MCF 10A (cell line): ENCODE results near the gene PARM1. TPM values are rescaled to one million over a fixed set of nuclear protein-coding genes. Genes with fewer than 3 reads are reported as not detected.

ENCODE experiments used
- BruUV-seq: library from RNA; stranded (reverse); fragments of 400-500 nt; replicated peaks from 2 replicates; lab custom pipeline; 2021; lab: Mats Ljungman, UMichigan
- CTCF ChIA-PET: fragments of 300-600 bp; sonication (Branson Sonifier 250); formaldehyde crosslinking; extraction: SDS; loops from one replicate; lab custom pipeline; 2021; ENCODE audit warnings: antibody characterized with exemption, inconsistent platforms; lab: Yijun Ruan, JAX
- POLR2A ChIA-PET: fragments of 300-600, 350-650 bp; sonication (Branson Sonifier 250); formaldehyde crosslinking; extraction: SDS; loops from one replicate; lab custom pipeline; 2020; ENCODE audit warnings: antibody characterized with exemption, inconsistent platforms; lab: Yijun Ruan, JAX
- DNase-seq: peaks from one replicate; pipeline ENCODE4 v3.0.0-alpha.2; 2018; ENCODE audit not compliant: unreplicated experiment
- H3K27ac Mint-ChIP-seq: one replicate; pipeline ENCODE4 v1.8.0; 2022; ENCODE audit warnings: mild to moderate bottlenecking, low read depth, mixed read lengths; ENCODE audit not compliant: unreplicated experiment
- H3K27me3 Mint-ChIP-seq: one replicate; pipeline ENCODE4 v1.8.0; 2022; ENCODE audit warnings: mixed read lengths; ENCODE audit not compliant: insufficient read depth, unreplicated experiment
- H3K36me3 Mint-ChIP-seq: one replicate; pipeline ENCODE4 v1.8.0; 2022; ENCODE audit warnings: mild to moderate bottlenecking, moderate library complexity, mixed read lengths; ENCODE audit not compliant: insufficient read depth, unreplicated experiment
- H3K4me1 Mint-ChIP-seq: one replicate; pipeline ENCODE4 v1.8.0; 2022; ENCODE audit warnings: mixed read lengths; ENCODE audit not compliant: insufficient read depth, unreplicated experiment
- H3K4me3 Mint-ChIP-seq: one replicate; pipeline ENCODE4 v1.8.0; 2022; ENCODE audit warnings: mild to moderate bottlenecking, moderate library complexity, mixed read lengths; ENCODE audit not compliant: unreplicated experiment
- H3K9me3 Mint-ChIP-seq: one replicate; pipeline ENCODE4 v1.8.0; 2022; ENCODE audit warnings: mixed read lengths; ENCODE audit not compliant: unreplicated experiment
- CTCF ChIP-seq: fragments of 200-600 bp; IDR thresholded peaks from one replicate; pipeline ENCODE4 v1.8.0; 2022; ENCODE audit warnings: antibody characterized with exemption, mild to moderate bottlenecking; ENCODE audit not compliant: unreplicated experiment
- intact Hi-C: fragments of 100-400 bp; cut with micrococcal nuclease; formaldehyde crosslinking; loops from 2 replicates; pipeline ENCODE4 v1.14.1; 2022
- total RNA-seq: library from RNA; stranded (reverse); gene quantifications from 2 replicates; pipeline ENCODE4 v1.2.3, GENCODE V29; 2022

PARM1 gene
- total RNA-seq, 1 experiment from 2014 or later: 0.58 TPM

DNA sequence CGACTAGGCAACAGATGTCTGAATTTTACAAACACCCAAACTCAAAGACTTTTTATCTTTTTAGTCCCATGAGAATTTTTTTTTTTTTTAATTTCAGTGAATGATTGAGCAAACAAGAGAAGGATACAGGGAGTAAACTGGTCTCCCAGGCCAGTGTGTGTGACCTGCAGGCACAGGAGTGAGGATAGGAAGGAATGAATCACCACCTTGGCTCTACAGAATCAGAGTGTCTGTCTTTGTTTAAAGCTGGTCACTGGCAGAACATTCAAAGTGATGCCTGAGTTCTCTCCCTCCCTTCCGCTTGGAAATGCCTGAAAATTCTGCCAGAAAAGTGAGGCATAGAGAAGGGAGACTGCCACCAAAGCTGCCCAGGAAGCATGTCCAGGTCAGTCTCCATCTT, 69.5 kb downstream of the PARM1 start:
- BruUV-seq: no TSS peak
- Mint-ChIP-seq H3K9me3 (no peaks in the 10 kb centered on the region), H3K36me3 (no peaks in the 10 kb centered on the region), H3K27me3 (no peaks in the 10 kb centered on the region), H3K27ac (no peak overlapping the region), H3K4me3 (no peak overlapping the region), H3K4me1 (peaks cover 10% of the 10 kb centered on the region)
- no peak for TF ChIP-seq CTCF
- CTCF ChIA-PET: interaction anchor here (0.6 kb wide), 1 partner anchor 244 kb away, joined by 3 read pairs; no protein-coding TSS in a partner anchor
- peak; percentile 43 for DNase-seq
- POLR2A ChIA-PET: no interaction called here
- intact Hi-C loops: no loop called here

- no peaks in the 10 kb centered on the region for H3K27me3 Mint-ChIP-seq
- H3K4me3 Mint-ChIP-seq: no peak overlapping the region
- H3K4me1 Mint-ChIP-seq: peaks cover 7% of the 10 kb centered on the region
- no TSS peak for BruUV-seq
- ChIA-PET POLR2A (interaction anchor here (0.5 kb wide), 1 partner anchor 185 kb away, joined by 3 read pairs; no protein-coding TSS in a partner anchor), CTCF (no interaction called here)
- peak overlapping the region; percentile 14 for H3K27ac Mint-ChIP-seq
- H3K9me3 Mint-ChIP-seq: no peaks in the 10 kb centered on the region
- H3K36me3 Mint-ChIP-seq: no peaks in the 10 kb centered on the region
- DNase-seq: no peak
- intact Hi-C loops: no loop called here
- TF ChIP-seq CTCF: no peak
Observed at GRCh38 chr4:75003979-75004378, 71.1 kb downstream of the PARM1 start.

DNA sequence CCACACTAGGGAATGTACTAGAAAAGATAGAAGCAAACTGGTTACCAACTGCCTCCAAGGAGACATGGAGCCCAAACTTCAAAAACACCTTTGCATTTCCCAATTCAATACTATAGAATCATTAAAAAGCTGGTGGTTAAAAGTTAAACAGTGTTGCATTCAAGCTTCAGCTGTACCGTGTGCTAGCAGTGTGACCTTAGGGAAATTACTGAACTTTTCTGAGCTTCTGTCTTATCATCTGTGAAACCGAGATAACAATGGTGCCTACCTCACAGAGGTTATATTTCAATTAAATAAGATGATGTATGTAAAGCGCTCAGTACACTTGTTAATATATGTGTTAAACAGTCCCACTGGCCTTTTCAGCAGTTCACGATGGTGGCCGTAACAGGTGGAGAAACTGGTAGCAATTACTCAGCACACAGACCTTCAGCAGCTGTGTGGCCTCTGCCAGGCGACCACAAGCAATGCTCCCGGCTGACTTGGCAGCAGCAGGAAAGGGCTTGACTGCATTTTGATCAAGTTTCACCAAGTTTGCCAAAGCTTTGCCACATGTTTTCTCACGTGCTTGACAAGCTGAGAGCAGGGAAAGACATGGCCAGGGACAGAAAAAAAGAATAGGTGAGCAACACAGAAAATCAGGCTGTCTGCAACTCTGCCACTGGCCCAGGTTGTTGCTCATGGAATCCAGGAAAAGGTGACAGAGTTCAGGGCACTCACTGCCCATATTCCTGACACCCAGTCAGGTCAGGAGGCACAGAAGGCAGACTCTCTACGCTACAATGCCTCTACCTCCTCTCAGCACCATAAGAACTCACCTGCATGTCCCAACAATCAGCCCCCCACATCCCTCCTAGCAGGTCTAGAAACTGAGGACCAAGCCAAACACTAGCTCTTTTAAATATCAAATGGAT, 72.1 kb downstream of the PARM1 start:
- H3K27ac Mint-ChIP-seq: peak overlapping the region; percentile 14
- intact Hi-C loops: no loop called here
- CTCF ChIA-PET: interaction anchor here (0.6 to 0.7 kb wide), 3 partner anchors 41 to 182 kb away, joined by 3 to 4 read pairs (median 3); no protein-coding TSS in a partner anchor
- POLR2A ChIA-PET: interaction anchor here (0.6 to 1.2 kb wide), 4 partner anchors 11 to 406 kb away, joined by 3 to 4 read pairs (median 3); no protein-coding TSS in a partner anchor
- TF ChIP-seq CTCF: no peak
- H3K36me3 Mint-ChIP-seq: no peaks in the 10 kb centered on the region
- H3K27me3 Mint-ChIP-seq: no peaks in the 10 kb centered on the region
- H3K4me1 Mint-ChIP-seq: peaks cover 7% of the 10 kb centered on the region
- no TSS peak for BruUV-seq
- peak; percentile 54 for DNase-seq
- no peak overlapping the region for H3K4me3 Mint-ChIP-seq
- no peaks in the 10 kb centered on the region for H3K9me3 Mint-ChIP-seq

DNA sequence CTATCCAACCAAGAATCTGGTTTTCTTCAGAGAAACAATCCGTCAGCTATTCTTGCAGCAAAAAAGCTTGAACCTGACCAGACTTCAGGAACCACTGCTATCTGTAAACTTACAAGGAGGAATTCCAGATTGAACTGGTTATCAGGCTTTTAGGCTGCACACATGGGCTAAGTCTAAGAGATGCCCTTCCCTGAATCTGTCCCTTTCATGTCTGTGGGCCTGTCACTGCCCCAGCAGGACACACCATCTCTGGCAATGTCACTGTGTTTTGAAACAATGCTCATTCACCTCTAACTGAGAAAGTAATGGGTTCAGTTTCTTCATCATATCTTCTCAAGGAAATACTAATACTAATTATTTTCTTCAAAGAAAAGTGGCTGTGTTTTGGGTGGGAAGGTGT, 72.8 kb downstream of the PARM1 start:
- DNase-seq: no peak
- CTCF ChIA-PET: interaction anchor here (0.7 kb wide), 1 partner anchor 71 kb away, joined by 4 read pairs; no protein-coding TSS in a partner anchor
- intact Hi-C loops: no loop called here
- Mint-ChIP-seq H3K27ac (no peak overlapping the region), H3K9me3 (no peaks in the 10 kb centered on the region), H3K27me3 (no peaks in the 10 kb centered on the region), H3K4me1 (peaks cover 7% of the 10 kb centered on the region), H3K36me3 (no peaks in the 10 kb centered on the region), H3K4me3 (no peak overlapping the region)
- TF ChIP-seq CTCF: no peak
- BruUV-seq: no TSS peak
- POLR2A ChIA-PET: interaction anchor here (1.2 kb wide), 1 partner anchor 10 kb away, joined by 3 read pairs; no protein-coding TSS in a partner anchor
